GM19240 (cell line): Measurements from ENCODE around the gene H19.

ENCODE experiments used
- DNase-seq: peaks from one replicate; pipeline ENCODE4 v3.0.0; 2011; ENCODE audit warnings: low spot score; ENCODE audit not compliant: insufficient read length

Gene H19

DNA sequence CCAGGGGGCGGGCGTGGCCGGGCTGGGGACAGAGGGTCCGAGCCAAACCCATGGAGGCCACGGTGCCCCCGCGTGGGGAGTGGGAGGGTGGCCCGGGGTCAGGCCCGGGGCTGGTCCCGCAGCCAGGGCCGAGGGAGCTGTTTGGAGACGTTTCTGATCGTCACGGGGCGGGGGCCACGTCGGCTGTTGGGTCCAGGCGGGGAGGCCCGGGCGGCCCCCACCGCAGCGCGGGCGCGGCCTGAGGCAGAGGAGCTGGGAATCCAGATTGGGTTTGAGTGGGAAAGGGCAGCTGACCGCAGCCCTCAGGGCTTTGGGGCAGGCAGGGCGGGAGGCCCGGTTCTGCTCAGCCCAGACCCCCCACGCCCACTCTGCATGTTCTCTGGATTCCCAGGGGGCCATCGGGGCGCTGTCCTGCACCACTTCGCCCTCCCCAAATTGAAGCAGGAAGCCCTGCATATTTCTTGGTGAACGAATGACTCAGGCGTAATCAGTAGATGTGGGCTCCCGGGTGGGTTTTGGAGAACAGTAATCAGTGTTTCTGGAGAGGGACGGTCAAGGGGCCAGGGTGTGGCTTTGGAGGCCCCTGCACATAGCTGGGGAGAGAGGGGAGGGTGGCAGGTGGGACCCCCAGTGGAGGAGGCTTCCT is 49.9 kb downstream of the H19 start:
- DNase-seq: no peak

DNA sequence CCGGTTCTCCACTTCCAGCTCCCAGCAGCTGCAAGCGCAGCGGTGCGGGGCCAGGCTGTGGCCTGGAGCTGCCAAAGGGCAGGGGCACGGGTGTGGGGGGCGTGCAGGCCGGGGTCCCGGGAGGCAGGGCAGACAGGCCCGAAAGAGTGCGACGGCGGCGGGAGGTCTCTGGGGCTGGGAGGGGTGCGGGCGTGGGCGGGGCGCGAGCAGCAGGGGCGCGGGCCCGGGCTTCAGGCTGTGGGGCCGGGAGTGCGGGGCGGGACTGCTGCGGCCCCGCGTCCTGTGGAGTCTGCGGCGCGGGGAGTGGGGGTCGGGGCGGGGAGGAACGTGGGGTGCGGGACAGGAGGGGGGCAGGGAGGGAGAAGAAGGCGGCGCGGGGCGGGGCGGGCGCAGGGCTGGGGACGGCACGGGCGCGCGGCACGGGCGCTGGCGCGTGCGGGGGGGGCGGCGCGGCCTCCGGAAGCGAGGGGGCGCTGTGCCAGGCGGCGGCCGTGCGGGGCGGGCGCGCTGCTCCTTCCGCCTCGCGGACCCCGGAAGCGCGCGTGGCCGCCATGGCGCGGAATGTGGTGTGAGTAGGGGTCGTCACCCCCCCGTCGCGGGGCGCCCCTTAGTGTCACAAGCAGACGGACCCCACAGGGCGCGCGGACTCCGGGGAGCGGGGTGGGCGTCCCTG is 50.7 kb downstream of the H19 start, which contains the start of gene MRPL23:
Gene MRPL23, plus strand, starts transcription at position 521 of the 673 bp plus-strand sequence. Its CDS starts 31 bp downstream, at position 552.
- no peak for DNase-seq
